Measurements from ENCODE around the gene TH.

The TH gene

GRCh38 chr11:2159536-2160413 is 11.8 kb downstream of the TH start:
- no peak for DNase-seq (ENCODE audit: low read depth)

GRCh38 chr11:2158966-2159365 is 12.6 kb downstream of the TH start:
- DNase-seq (ENCODE audit: low read depth): no peak

GRCh38 chr11:2158296-2158737 is 13.3 kb downstream of the TH start:
- DNase-seq (ENCODE audit: low read depth): no peak

- DNase-seq (ENCODE audit: low read depth): no peak
Observed at GRCh38 chr11:2157294-2158040, 14.1 kb downstream of the TH start.

DNA sequence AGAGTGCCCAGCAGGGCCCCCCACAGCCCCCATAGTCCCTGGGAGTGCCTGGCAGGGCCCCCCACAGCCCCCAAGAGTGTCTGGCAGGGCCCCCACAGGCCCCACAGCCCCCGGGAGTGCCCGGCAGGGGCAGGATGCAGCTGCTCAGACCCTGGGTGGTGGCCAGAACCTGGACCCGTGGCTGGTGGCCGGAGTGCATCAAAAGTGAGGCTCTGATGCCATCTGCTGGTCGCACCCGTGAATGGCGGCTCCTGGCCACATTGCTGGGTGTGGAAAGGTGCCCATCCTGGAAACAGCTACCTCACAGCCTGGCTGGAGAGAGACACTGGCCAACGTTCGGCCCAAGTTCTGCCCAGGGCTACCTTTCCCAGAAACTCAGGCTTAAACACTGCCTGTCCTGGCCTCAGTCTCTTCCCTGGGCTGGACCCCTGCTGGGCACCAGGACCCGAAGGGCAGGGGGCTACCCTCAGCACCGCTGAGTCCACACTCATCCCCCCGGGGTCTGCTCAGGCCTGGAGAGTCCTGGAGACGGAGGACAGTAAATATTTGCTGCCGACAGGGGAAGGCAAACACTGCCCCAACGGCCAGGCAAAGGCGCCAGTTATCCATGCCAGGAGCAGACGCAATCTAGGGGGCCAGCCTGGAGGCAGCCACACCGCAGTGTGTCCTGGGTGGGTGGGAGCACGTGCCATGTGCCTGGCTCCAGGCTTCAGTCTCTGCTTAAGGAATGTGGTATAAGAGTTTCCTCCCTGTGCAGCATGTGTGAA is 15.0 kb downstream of the TH start:
- DNase-seq (ENCODE audit: low read depth): peak; percentile 40

DNA sequence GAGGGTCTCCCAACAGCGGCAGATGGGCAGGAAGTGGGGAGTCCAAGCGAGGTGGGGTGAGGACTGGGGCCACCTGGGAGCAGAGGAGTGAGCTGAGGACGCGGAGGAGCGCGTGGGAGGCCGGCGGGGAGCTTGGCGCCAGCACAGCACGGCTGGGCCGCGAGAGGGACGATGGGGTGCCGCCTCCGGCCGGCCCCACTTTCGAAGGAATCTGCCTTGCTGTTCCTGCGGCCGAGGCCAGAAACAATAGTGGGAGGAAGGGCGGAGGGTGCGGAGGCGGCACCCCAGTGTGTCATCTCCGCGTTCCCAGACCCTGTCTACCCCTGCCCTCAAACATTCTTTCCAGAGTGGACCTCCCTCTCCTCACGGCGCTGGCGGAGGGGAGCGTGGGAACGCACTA is 16.1 kb downstream of the TH start:
- DNase-seq (ENCODE audit: low read depth): no peak

DNA sequence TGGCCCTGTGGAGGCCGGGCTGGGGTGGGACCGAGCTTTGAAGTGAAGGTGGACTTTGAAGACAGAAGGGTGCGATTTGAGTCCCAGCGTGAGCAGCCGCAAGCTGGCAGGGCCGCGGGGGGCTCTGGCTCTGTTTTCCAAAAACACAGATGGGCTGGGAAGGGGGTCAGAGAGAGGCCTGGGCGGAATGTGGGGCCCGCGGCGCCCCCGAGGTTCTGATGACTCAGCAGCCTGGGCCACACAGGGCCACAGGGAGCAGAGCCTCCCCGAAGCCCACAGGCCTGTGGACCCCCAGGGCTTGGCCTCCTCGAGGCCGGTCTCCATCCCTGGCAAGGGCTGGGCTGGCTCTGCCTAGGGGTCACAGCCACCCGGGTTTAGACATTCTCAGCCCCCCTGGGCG is 16.7 kb downstream of the TH start:
- no peak for DNase-seq (ENCODE audit: low read depth)

DNA sequence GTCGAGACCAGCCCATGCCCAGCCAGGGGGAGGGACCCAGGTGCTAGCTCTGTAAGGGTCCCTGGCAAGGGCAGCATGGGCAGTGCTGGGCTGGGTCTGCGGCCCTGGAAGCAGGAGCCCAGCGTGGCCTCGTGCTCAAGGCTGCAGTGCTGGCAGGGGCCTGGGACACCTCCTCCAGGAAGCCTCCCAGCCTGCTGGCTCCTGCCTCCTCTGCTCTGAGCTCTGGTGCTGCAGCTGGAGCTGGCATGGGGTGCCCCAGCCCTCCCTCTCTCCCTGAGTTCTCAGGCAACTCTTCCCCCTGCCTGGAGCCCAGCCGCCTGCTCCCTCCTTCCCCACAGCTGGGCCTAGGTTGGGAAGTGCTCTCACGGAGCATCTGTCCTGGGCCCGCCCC is 17.4 kb downstream of the TH start:
- DNase-seq (ENCODE audit: low read depth): no peak

DNA sequence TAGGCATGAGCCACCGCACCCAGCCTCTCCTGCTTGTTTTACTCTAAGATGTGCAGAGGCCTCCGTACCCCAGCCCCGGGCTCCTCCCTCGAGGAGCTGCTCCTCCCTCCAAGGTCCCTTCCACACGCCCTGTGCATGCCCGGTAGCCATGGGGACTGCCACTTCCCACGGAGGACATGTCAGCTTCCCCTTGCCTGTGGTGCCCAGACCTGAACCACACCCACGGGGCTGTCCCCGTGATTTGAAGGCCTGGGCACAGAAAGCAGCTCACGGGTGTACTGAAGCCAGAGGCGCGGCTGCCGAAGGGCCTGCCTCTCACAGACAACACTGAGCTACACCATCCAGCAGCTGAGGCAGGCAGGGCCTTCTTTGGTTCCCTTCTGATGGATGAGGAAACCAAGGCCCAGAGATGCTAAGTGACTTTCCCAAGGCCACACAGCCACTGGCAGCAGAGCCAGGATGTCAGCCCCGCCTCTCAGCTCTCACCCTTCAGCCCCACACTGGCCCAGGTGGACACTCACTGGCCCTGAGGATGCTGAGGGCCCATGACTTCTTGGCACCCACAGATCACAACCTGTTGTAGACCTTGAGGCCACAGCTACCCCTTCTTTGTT is 17.9 kb downstream of the TH start:
- no peak for DNase-seq (ENCODE audit: low read depth)

- DNase-seq (ENCODE audit: low read depth): peak; percentile 56
Observed at GRCh38 chr11:2151500-2152257, 19.9 kb downstream of the TH start.

DNA sequence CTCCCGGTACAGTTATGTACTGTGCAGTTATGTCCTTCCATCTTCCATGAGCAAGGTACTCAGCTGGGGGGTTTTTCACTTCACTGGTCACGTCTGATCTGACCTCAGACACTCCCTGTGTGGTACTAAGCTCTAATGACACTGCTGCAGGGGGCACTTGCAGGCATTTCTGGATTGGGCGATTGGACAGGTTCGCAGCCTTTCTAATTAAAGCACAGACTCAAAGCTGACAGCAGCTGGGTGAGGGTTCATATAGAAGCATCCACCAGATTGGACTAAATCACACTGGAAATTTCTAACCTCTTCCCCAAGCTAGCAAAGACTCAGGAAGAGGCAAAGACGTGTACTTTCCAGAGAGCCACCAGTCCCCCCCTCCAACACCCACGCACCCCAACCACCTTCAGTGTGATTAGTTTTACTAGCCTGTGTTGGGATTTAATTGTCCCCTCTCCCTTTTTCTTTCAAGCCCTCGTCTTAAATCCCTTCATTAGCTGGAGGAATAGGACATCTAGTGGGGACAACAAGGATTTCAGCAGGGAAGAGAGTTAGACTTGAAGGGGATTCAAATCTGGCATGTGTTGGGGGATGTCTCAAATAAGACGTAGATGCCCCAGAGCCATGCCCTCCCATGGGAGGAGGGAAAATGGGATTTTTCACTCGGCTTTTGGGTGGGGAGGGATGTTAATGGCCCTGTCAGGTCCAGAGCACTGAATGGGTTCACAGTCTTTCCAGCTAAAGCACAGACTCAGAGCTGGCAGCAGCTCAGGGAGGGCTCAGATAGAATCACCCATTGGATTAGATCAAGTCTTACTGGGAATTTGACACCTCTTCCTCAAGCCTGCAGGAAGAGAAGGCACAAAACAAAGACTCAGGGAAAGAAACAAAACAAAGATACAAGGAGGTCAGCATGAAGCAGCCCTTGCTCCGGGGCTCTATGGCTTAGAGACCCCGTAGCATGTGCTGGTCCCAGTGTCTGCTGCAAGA is 21.5 kb downstream of the TH start:
- DNase-seq (ENCODE audit: low read depth): peak; percentile 74

- DNase-seq (ENCODE audit: low read depth): no peak
Observed at GRCh38 chr11:2149460-2149859, 22.2 kb downstream of the TH start.

DNA sequence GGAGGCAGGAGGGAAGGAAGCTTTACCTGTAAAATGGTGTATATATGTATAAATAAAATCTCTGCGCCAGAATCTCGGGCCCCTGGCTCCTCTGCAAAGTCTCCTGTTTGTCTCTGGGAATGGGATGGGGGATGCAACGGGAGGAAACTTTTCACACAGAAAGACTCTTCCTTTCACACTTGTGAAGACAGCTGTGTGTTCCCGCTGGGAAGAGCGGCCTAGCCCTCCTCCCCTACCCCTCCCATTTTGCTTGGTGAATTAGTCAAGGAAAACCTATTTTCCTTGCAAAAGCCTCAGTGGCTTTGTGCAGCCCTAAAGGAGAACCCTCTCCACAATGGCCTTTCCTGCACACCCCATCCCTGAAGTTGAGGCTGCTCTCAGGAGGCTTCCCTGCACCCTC is 23.0 kb downstream of the TH start:
- no peak for DNase-seq (ENCODE audit: low read depth)

GRCh38 chr11:2147391-2147790 is 24.2 kb downstream of the TH start:
- DNase-seq (ENCODE audit: low read depth): no peak

- no peak for DNase-seq (ENCODE audit: low read depth)
Observed at GRCh38 chr11:2146051-2146450, 25.6 kb downstream of the TH start.

GRCh38 chr11:2144544-2145248 is 26.9 kb downstream of the TH start:
- DNase-seq (ENCODE audit: low read depth): no peak

DNA sequence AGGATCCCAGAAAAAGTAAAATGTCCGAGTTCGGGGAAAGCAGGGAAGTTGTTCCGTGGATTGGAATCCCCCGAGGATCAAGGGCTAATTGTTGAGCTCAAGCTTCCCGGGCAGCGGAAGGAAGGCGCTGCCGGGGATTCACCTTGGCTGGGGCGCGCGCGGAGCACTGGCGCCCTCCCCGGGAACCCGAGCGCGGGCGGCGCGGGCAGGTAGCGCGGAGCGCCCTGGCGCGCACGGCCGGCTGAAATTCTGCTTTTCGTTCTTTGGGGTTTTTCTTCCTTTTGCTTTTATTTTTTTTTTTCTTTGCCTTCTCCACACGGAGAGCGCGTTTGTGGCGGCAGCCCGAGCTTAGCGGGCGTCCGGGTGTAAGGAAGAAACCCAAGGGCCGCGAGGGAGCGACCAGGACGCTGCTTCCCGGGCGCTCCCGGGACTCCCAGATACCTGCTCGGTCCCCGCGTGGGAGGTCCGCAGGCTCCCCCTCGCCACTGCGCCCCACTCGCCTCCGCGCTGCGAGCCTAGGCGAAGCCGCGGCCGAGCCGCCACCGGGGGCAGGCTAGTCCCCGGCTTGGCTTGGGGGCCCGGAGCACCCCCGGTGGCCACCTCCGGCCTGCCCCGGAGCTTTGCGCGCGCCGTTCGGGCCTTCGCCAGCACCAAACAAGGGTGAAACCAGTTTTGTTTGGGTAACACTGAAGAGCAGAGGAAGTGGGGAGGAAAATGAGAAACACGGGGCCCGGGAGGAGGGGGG is 27.6 kb downstream of the TH start:
- DNase-seq (ENCODE audit: low read depth): no peak

DNA sequence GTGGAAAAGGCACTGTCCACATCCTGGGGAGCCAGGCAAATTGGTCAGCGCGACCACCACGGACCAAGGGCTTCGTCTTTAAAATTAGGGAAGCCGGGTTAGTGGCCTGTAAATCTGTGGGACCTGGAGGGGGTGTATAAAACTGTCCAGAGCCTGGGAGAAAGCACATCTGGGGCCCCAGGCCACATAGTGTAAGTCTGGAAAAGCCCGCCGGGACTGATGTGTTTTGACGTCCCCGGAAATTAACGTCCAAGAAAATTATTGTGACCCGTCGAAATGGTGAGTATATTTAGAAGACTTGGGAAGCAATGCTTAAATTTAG is 28.2 kb downstream of the TH start:
- DNase-seq (ENCODE audit: low read depth): no peak

GRCh38 chr11:2142762-2143202 is 28.8 kb downstream of the TH start:
- peak; percentile 56 for DNase-seq (ENCODE audit: low read depth)

Measured in iris pigment epithelial cell (primary cell).